ENCODE data around the gene ZSCAN9.
A peak's percentile ranks its signal among the peaks of the same experiment; 100 is the strongest.

The ZSCAN9 gene

GRCh38 chr6:28225056-28225834 is at the start of gene ZSCAN9:
Gene ZSCAN9, plus strand, starts transcription at chr6:28225275. Its CDS starts 1,810 bp downstream, at chr6:28227085.
- DNase-seq, result peak; percentile 22

- no peak for DNase-seq
These were observed 48.7 kb upstream of the ZSCAN9 start for GRCh38 chr6:28176373-28176772.

- DNase-seq, result no peak
These were observed 42.8 kb upstream of the ZSCAN9 start for GRCh38 chr6:28182255-28182654.

- no peak for DNase-seq
These were observed 36.7 kb upstream of the ZSCAN9 start for GRCh38 chr6:28188111-28188979.

GRCh38 chr6:28200020-28200419 is 25.1 kb upstream of the ZSCAN9 start:
- DNase-seq, result no peak

- DNase-seq, result no peak
These were observed 21.9 kb upstream of the ZSCAN9 start for GRCh38 chr6:28203201-28203600.

GRCh38 chr6:28205879-28206278 is 19.2 kb upstream of the ZSCAN9 start:
- no peak for DNase-seq

GRCh38 chr6:28206527-28206926 is 18.5 kb upstream of the ZSCAN9 start:
- DNase-seq, result no peak

GRCh38 chr6:28206928-28207509 is 18.1 kb upstream of the ZSCAN9 start:
- DNase-seq, result no peak

- DNase-seq, result no peak
These were observed 17.5 kb upstream of the ZSCAN9 start for GRCh38 chr6:28207510-28208110.

- no peak for DNase-seq
These were observed 16.9 kb upstream of the ZSCAN9 start for GRCh38 chr6:28208111-28208659.

- DNase-seq, result no peak
These were observed 15.1 kb upstream of the ZSCAN9 start for GRCh38 chr6:28209753-28210535.

GRCh38 chr6:28211840-28212509 is 13.1 kb upstream of the ZSCAN9 start:
- no peak for DNase-seq

- no peak for DNase-seq
These were observed 12.4 kb upstream of the ZSCAN9 start for GRCh38 chr6:28212510-28213212.

- DNase-seq, result no peak
These were observed 11.9 kb upstream of the ZSCAN9 start for GRCh38 chr6:28213213-28213523.

GRCh38 chr6:28215425-28215824 is 9.7 kb upstream of the ZSCAN9 start:
- no peak for DNase-seq

GRCh38 chr6:28217890-28218289 is 7.2 kb upstream of the ZSCAN9 start:
- no peak for DNase-seq

GRCh38 chr6:28218312-28219248 is 6.5 kb upstream of the ZSCAN9 start:
- no peak for DNase-seq

GRCh38 chr6:28220257-28221133 is 4.6 kb upstream of the ZSCAN9 start:
- no peak for DNase-seq

Data from NCI-H1048 (cell line).